GM19035 (cell line): ENCODE results near the gene OR51L1.
"Not testable (repeated sequence)": the region's sequence is repeated elsewhere in the genome, so short reads cannot be mapped to it uniquely, and the experiment has no call there.

Experiments
- ATAC-seq: cut with Tn5 transposase; IDR thresholded peaks from one replicate; pipeline ENCODE4 v1.9.1; 2021; ENCODE audit not compliant: unreplicated experiment

Gene OR51L1, protein sequence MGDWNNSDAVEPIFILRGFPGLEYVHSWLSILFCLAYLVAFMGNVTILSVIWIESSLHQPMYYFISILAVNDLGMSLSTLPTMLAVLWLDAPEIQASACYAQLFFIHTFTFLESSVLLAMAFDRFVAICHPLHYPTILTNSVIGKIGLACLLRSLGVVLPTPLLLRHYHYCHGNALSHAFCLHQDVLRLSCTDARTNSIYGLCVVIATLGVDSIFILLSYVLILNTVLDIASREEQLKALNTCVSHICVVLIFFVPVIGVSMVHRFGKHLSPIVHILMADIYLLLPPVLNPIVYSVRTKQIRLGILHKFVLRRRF

DNA sequence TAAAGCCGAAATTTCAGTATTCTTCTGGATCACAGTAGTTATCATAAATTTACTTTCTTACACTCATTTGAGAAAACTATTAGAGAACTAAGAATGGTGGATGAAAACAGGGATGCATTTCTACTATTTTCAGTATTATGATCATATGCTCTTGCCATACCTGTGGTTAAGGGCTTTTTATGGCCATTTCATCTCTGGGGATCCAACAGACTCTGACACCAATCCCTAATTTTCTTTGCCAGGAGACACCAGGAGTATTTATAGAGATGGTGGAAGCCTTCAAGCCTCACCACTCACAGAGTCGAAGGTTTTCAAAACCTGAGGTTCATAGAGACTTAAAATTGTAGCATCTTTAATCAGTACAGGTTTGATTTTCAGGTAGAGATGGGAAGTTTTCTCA lies at the start of gene OR51L1:
OR51L1 (plus strand) TSS at position 301 of the 400 bp plus-strand sequence. CDS start 4,132 bp downstream, outside the sequence.
- no peak for ATAC-seq

DNA sequence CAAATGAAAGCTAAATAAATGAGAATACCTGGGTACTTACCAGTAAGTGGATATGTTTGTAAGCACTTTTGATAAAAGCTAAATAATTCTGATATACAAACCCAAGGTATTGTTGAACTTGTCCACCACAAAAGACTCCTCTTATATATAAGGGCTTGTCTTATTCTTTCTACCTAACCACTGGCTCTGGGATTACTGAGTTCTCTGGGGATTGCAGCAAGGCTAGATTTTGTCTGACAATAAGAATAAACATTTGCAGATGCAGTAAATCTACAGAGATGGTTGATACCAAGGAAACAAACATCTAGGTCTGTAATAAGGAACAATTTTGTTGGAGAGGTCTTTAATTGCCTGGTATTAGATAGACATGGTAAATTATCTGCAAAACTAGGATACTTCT lies 47.1 kb upstream of the OR51L1 start, which contains the start of gene OR51A4:
OR51A4 (minus strand) TSS at position 101 of the 400 bp plus-strand sequence. CDS start 505 bp downstream, outside the sequence.
- ATAC-seq, result no peak

- not testable (repeated sequence) for ATAC-seq
Observed at GRCh38 chr11:4955613-4956012, 39.0 kb upstream of the OR51L1 start, which contains the start of gene OR51A2. Gene OR51A2, minus strand, starts transcription at chr11:4955713. Its CDS starts 0 bp downstream, at chr11:4955713.

- ATAC-seq, result no peak
Observed at GRCh38 chr11:4957396-4957795, 37.3 kb upstream of the OR51L1 start.

DNA sequence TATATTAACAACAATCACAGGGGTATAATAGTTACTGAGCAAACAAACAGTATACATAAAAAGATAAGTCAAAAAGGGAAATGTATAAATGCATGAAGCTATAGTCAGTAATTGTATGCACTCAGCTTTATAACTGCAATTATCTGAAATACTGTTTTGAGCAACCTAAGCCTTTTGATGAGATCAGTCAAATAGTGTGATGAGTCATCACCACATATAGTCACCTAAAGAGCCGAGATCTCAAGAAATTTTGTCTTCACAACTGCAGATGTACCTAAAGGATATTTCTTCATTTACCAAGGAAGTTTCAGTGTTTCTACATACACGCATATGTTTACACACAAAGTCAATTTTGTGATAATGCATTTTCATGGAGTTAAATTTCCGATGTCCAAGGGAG lies 33.8 kb upstream of the OR51L1 start:
- ATAC-seq, result no peak

DNA sequence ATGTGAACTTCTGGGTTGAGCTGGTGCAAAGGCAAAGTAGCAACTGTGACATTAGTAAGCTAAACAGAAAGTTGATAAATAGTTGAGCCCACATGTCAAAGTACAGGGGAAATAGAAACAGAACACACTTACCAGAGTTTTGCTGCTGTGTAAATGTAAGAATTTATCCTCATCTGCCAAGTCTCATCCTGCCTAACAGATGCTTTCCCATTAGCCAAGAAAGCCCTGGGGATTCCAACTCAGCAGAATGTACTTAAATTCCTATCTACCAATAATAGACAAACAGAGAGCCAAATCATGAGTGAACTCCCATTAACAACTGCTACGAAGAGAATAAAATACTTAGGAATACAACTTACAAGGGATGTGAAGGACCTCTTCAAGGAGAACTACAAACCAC lies 31.8 kb upstream of the OR51L1 start:
- ATAC-seq, result no peak

- ATAC-seq, result no peak
Observed at GRCh38 chr11:4975436-4975835, 19.2 kb upstream of the OR51L1 start.

- ATAC-seq, result no peak
Observed at GRCh38 chr11:4979036-4979435, 15.6 kb upstream of the OR51L1 start.

DNA sequence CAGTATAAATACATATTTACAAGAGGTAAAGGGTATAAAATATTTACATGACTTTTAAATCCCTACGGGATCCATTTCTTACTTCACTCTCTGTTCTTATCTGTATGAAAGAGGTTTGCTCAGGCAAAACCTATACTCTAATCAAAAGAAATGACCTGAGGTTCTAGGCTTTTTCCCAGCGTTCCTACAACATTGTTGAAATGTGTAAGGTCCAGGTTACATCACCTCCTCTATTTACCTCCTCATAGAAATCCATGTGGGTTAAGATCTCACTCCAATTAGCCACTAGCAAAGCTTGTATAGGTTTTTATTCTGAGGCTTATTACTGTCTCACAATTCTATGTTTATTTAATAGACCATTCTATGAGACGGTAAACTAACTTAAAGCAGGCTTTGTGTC lies 12.0 kb upstream of the OR51L1 start:
- ATAC-seq, result no peak

- no peak for ATAC-seq
Observed at GRCh38 chr11:4983841-4984240, 10.8 kb upstream of the OR51L1 start.

DNA sequence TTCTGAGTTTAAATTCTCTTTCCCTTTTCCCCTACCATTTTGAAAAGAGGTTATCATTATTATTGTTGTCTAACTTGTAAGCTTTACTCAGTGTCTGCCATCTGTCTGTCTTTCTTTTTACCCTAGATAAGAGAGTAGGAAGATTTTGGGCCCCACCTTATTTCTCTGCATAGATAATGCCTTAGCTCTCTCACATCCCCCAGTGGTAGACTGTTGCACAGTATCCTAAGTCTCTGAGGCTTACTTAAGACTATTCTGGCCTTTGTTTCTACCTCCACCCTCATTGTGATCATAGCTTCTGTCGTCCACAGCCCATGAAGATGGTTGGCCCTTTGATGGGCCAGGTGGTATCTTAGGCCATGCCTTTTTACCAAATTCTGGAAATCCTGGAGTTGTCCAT lies 3.6 kb upstream of the OR51L1 start:
- no peak for ATAC-seq

DNA sequence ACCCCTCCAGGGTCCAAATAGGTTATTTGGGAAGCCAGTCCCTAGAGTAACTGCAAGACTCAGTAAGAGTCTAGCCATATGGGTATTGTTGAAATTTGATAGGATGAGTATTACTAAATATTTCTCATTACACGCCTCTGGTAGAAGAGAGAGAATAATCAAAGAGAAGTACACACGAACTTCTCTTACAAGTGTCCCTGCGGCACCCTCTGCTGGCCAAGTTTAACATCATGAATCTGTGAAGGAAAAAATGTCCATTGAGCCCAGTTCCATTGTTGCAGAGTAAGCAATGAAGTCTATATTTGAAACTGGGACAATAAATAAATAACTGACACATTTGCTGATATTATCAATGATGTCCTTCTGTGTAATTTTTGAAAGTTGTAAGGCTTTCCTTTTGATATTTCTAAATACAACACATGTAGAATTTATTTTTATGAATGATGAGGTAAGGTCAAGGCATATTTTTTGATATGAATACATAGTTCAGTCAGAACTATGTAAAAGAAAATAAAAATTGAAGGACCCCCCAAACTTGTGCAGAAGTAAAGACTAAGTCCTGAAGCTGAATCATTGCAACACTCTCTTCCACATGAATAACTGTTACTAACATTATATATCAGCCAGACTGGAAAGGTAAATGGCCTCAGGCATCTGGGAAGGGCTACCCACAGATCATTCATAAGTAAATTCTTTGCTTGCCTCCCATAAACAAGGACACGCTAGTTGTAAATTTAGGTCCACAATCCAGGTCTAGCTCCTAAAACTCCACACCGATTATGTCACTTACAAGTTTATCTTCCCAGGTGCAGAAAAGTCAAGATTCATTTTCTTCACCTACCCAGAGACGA lies 10.0 kb downstream of the OR51L1 start:
- peak; percentile 61 for ATAC-seq

- ATAC-seq, result no peak
Observed at GRCh38 chr11:5007561-5007960, 12.9 kb downstream of the OR51L1 start.

- ATAC-seq, result no peak
Observed at GRCh38 chr11:5011254-5011653, 16.6 kb downstream of the OR51L1 start.

DNA sequence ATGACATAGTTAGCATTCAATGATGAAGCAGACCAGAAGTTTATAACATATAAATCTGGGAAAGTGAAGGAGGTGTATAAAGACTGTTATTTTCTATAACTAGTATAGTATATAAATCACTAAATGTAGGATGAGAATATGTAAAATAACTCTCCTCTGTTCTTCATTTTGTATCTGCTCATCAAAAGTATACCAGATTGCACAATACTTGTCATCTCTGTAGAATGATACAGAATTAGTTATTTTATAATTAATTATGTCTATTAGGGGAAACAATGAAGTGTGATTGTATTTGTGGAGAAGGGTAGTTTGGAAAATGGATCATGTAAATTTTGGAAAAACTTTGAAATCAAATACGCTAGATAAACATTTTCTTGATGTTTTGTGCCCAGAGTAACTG lies 18.4 kb downstream of the OR51L1 start:
- ATAC-seq, result no peak

GRCh38 chr11:5021996-5022395 lies 27.3 kb downstream of the OR51L1 start:
- no peak for ATAC-seq

- ATAC-seq, result no peak
Observed at GRCh38 chr11:5036669-5037068, 42.0 kb downstream of the OR51L1 start.

- ATAC-seq, result no peak
Observed at GRCh38 chr11:5037926-5038325, 43.3 kb downstream of the OR51L1 start.

- ATAC-seq, result no peak
Observed at GRCh38 chr11:5038341-5038740, 43.7 kb downstream of the OR51L1 start.

- ATAC-seq, result no peak
Observed at GRCh38 chr11:5040876-5041275, 46.2 kb downstream of the OR51L1 start.

DNA sequence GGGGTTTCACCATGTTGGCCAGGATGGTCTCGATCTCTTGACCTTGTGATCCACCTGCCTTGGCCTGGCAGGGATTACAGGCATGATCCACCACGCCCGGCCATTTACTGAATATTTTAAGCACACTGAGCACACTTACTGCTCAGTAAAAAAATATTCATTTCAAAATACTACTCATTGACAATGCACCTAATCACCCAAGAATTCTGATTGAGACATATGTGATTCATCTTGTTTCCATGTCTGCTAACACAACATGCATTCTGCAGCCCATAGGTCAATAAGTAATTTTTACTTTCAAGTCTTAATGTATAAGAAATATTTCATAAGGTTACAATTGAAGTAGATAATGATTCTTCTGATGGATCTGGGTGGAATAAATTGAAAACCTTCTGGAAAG lies 47.4 kb downstream of the OR51L1 start:
- no peak for ATAC-seq

- no peak for ATAC-seq
Observed at GRCh38 chr11:5043380-5043779, 48.7 kb downstream of the OR51L1 start.
